ENCODE results near the gene MON1B. TPM values are rescaled to one million over a fixed set of nuclear protein-coding genes. Genes with fewer than 3 reads are reported as not detected.

The MON1B gene
- total RNA-seq, 1 experiment from 2014 or later: 12.3 TPM

Other genes with a start within 250 kb of the MON1B start
- 0.49 and 0.63 TPM in 2 replicates for gene SYCE1L, start 8.2 kb downstream of the MON1B start, total RNA-seq (2014; rRNA removed; shearing (Covaris generic))
- gene ADAMTS18, start 243.8 kb downstream of the MON1B start, total RNA-seq (2014; rRNA removed; shearing (Covaris generic)): 0.16 and 0.28 TPM in 2 replicates